ENCODE data around the gene PARP11.

PARP11 gene

GRCh38 chr12:3820122-3820521 is 53.1 kb downstream of the PARP11 start:
- no peak overlapping the region; the same call in 1 of the 2 replicates for H3K27ac ChIP-seq
- no peak for TF ChIP-seq CTCF (conservative IDR thresholded peaks at IDR 0.05)

GRCh38 chr12:3816266-3816665 is 56.9 kb downstream of the PARP11 start:
- no peak overlapping the region for H3K27ac ChIP-seq
- TF ChIP-seq CTCF (conservative IDR thresholded peaks at IDR 0.05): no peak

GRCh38 chr12:3815094-3815766 is 58.0 kb downstream of the PARP11 start:
- H3K27ac ChIP-seq: no peak overlapping the region
- no peak for TF ChIP-seq CTCF (conservative IDR thresholded peaks at IDR 0.05)

- no peak for TF ChIP-seq CTCF (conservative IDR thresholded peaks at IDR 0.05)
- H3K27ac ChIP-seq: no peak overlapping the region
These were observed 62.7 kb downstream of the PARP11 start for GRCh38 chr12:3810540-3810939.

GRCh38 chr12:3810016-3810370 is 63.2 kb downstream of the PARP11 start:
- TF ChIP-seq CTCF (conservative IDR thresholded peaks at IDR 0.05): no peak
- peak overlapping the region; percentile 54 for H3K27ac ChIP-seq

GRCh38 chr12:3809357-3810015 is 63.7 kb downstream of the PARP11 start:
- peak overlapping the region; percentile 54 for H3K27ac ChIP-seq
- TF ChIP-seq CTCF (conservative IDR thresholded peaks at IDR 0.05): no peak

- no peak for TF ChIP-seq CTCF (conservative IDR thresholded peaks at IDR 0.05)
- no peak overlapping the region for H3K27ac ChIP-seq
These were observed 68.1 kb downstream of the PARP11 start for GRCh38 chr12:3805077-3805476.
